ENCODE results near the gene DNAJC18. TPM values are rescaled to one million over a fixed set of nuclear protein-coding genes. Genes with fewer than 3 reads are reported as not detected.
A peak's percentile ranks its signal among the peaks of the same experiment; 100 is the strongest.

The DNAJC18 gene
- total and polyA plus RNA-seq, 7 donors = 2.6 to 14.5 (median 10.3) TPM

DNA sequence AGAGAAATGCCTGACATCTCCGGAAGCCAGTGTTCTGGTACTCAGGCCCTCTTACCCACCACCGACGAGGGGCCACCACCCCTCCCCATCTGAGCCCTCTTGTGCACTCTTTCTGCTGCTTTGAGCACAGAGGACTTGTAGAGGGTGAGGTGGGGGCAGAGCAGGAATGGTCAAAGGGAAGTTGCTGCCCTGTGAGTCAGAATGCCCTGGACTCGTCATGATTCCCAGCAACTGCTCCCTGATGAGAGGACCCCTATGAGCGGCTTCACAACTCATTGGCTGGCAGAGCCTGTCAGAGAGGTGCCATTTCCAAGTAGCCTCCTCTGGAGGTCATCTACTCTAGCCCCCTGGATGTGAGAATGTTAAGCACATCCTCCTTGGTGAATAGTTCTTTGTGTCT lies 22.4 kb upstream of the DNAJC18 start:
- no peak for DNase-seq

DNA sequence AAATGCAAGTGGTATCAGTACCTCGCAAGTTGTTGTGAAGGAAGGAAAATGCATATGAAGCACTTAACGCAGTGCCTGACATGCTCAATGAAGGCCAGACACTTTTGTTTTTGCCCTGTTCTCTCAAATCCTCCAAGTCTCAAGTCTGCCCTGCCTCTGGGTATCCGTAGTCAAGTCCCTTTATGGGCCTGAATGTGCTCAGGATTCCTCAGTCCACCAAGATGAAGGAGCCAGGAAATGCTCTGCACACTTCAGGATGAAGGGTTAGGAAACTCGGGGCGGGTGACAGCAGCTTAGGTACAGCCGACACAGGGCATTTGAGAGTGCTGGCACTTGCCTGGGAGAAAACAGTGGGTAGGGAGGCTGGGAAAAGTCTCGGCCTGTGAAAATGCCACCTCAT lies 21.9 kb upstream of the DNAJC18 start:
- no peaks in the 10 kb centered on the region for H3K9me3 ChIP-seq
- DNase-seq = no peak
- H3K36me3 ChIP-seq (ENCODE audit: insufficient read depth in 1 of 2, low read depth in 1 of 2) = no peaks in the 10 kb centered on the region
- WGBS, 3 donors = 76 to 84% (median 79%) methylated on average over 7 of the region's 7 CpGs
- H3K4me3 ChIP-seq = peak overlapping the region; percentile 58
- H3K4me1 ChIP-seq = no peaks in the 10 kb centered on the region
- intact Hi-C loops (cut with DNase I) = no loop called here
- ATAC-seq = no peak
- TF ChIP-seq, protein P1, sequence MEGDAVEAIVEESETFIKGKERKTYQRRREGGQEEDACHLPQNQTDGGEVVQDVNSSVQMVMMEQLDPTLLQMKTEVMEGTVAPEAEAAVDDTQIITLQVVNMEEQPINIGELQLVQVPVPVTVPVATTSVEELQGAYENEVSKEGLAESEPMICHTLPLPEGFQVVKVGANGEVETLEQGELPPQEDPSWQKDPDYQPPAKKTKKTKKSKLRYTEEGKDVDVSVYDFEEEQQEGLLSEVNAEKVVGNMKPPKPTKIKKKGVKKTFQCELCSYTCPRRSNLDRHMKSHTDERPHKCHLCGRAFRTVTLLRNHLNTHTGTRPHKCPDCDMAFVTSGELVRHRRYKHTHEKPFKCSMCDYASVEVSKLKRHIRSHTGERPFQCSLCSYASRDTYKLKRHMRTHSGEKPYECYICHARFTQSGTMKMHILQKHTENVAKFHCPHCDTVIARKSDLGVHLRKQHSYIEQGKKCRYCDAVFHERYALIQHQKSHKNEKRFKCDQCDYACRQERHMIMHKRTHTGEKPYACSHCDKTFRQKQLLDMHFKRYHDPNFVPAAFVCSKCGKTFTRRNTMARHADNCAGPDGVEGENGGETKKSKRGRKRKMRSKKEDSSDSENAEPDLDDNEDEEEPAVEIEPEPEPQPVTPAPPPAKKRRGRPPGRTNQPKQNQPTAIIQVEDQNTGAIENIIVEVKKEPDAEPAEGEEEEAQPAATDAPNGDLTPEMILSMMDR (IDR thresholded peaks at IDR 0.05) = no peak
- H3K27me3 ChIP-seq (ENCODE audit: insufficient read depth in 3 of 3, low read length in 2 of 3) = no peaks in the 10 kb centered on the region
- no peak overlapping the region for H3K27ac ChIP-seq

More for the DNA sequence above, 22.4 kb upstream of the DNAJC18 start:
- peak in 3 of 4 donors; percentile 33 to 49 (median 40) for ATAC-seq
- Histone ChIP-seq H3K4me3 (peak overlapping the region; percentile 58), H3K27ac (peak overlapping the region; percentile 65), H3K36me3 (ENCODE audit: insufficient read depth in 1 of 2, low read depth in 1 of 2) (no peaks in the 10 kb centered on the region), H3K4me1 (no peaks in the 10 kb centered on the region), H3K9me3 (no peaks in the 10 kb centered on the region), H3K27me3 (ENCODE audit: insufficient read depth in 3 of 3, low read length in 2 of 3) (no peaks in the 10 kb centered on the region)
- intact Hi-C loops (cut with DNase I) = no loop called here
- TF ChIP-seq, protein P1 (IDR thresholded peaks at IDR 0.05) = no peak
- WGBS, 3 donors = 73 to 77% (median 76%) methylated on average over 5 of the region's 5 CpGs

DNA sequence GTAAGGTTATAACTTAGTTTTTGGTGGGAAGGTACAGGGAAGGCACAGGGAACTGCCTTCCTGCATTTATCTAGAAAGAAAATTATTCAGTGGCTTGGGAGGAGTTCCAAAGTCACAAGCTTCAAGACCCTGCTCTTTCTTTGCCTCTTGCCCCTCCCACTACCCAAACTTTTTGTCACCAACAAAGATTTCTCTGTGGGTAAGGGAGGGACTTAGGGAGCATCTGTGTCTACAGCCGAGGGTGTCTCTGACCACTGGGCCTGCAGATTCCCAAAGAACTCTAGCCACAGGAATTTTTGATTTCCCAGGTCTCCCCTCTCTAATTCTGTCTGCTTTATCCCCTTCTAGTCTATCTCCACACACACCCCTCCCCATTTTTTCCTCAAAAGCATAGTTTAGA lies 21.1 kb upstream of the DNAJC18 start:
- Histone ChIP-seq H3K4me3 (peak overlapping the region; percentile 58), H3K27me3 (ENCODE audit: insufficient read depth in 3 of 3, low read length in 2 of 3) (no peaks in the 10 kb centered on the region), H3K4me1 (no peaks in the 10 kb centered on the region), H3K36me3 (ENCODE audit: insufficient read depth in 1 of 2, low read depth in 1 of 2) (no peaks in the 10 kb centered on the region), H3K9me3 (no peaks in the 10 kb centered on the region), H3K27ac (peak overlapping the region; percentile 59)
- ATAC-seq (no peak), DNase-seq (no peak)
- 43 to 87% (median 59%) methylated on average over 1 of the region's 1 CpG for WGBS, 3 donors
- intact Hi-C loops (cut with DNase I) = no loop called here
- TF ChIP-seq, protein P1 (IDR thresholded peaks at IDR 0.05) = no peak

DNA sequence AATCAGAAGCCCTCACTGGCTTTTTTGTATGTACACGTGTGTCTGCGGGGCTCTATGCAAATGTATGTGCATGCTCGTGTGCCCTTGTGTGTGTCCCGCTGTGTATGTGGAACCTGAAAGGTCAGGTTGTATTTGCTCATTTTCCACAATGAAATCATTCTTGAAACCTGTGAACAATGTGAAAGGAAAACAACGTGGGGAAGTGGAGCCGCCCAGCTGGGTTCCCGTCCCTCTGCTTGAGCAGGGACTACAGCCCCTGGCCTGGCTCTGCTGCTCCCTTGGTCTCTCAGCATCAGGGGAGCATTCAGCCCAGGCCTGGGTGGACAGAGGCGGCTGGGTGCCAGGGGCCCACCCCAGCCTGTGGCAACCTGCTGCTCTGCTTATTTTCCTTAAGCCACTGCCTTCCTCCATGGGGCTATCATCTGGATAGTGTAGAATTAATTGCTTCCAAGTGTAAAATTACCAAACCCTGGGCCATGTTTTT lies 20.2 kb upstream of the DNAJC18 start:
- H3K36me3 ChIP-seq (ENCODE audit: insufficient read depth in 1 of 2, low read depth in 1 of 2) = no peaks in the 10 kb centered on the region
- WGBS, 3 donors = 76 to 81% (median 80%) methylated on average over 8 of the region's 8 CpGs
- TF ChIP-seq, protein P1 (IDR thresholded peaks at IDR 0.05) = no peak
- peak overlapping the region; percentile 59 for H3K27ac ChIP-seq
- H3K27me3 ChIP-seq (ENCODE audit: insufficient read depth in 3 of 3, low read length in 2 of 3) = no peaks in the 10 kb centered on the region
- H3K9me3 ChIP-seq = no peaks in the 10 kb centered on the region
- DNase-seq (no peak), ATAC-seq (peak in 1 of 4 donors; percentile 21)
- intact Hi-C loops (cut with DNase I) = loop anchor here in 1 of 2 donors (5.0 kb wide), 1 partner anchor 33 kb away; no protein-coding TSS in a partner anchor
- H3K4me1 ChIP-seq = no peaks in the 10 kb centered on the region
- peak overlapping the region; percentile 38 for H3K4me3 ChIP-seq

Measured in psoas muscle (tissue), 8 donors.